A549 (cell line): ENCODE measurements around the gene TOMM6. TPM values are rescaled to one million over a fixed set of nuclear protein-coding genes. Genes with fewer than 3 reads are reported as not detected.

Source experiments
- ATAC-seq, 2 experiments: fragments of 200-7000 bp in 1 of 2; fragments of >200 bp in 1 of 2; cut with Nextera tagmentation in 1 of 2; cut with Tn5 transposase in 1 of 2; 3 replicates each; pipeline versions ENCODE4 v1.8.0 to v1.9.1; 2018 to 2020; ENCODE audit warnings: mild to moderate bottlenecking in 1 of 2, moderate library complexity in 1 of 2
- CTCF ChIA-PET: fragments of 300-600 bp; sonication (Branson Sonifier 250); formaldehyde crosslinking; extraction: SDS; loops from one replicate; lab custom pipeline; 2021; ENCODE audit warnings: antibody characterized with exemption, inconsistent platforms; lab: Yijun Ruan, JAX
- POLR2A ChIA-PET: fragments of 350-600 bp; formaldehyde crosslinking; extraction: SDS; loops from one replicate; lab custom pipeline; 2021; ENCODE audit warnings: antibody characterized with exemption, inconsistent platforms; lab: Yijun Ruan, JAX
- DNase-seq, 2 experiments: peaks; one replicate each; pipeline versions ENCODE4 v3.0.0 to v3.0.0-alpha.2; 2011 to 2016; ENCODE audit warnings: low read depth in 1 of 2, low spot score in 1 of 2
- FAIRE-seq: peaks from 2 replicates; lab custom pipeline; 2011; peaks lifted over from hg19 to GRCh38; lab: Jason Lieb, UNC
- H3K27ac ChIP-seq, 2 experiments: fragments of >200 bp; sonication (Bioruptor Twin); formaldehyde crosslinking; 3 replicates each; pipeline ENCODE4 v1.5.1; 2016 to 2017
- H3K4me1 ChIP-seq: fragments of >200 bp; sonication (Bioruptor Twin); formaldehyde crosslinking; 3 replicates; pipeline ENCODE4 v1.6.1; 2016
- H3K4me2 ChIP-seq: fragments of >200 bp; sonication (Bioruptor Twin); formaldehyde crosslinking; 3 replicates; pipeline ENCODE4 v1.6.1; 2016
- H3K4me3 ChIP-seq: fragments of >200 bp; sonication (Bioruptor Twin); formaldehyde crosslinking; 3 replicates; pipeline ENCODE4 v1.5.1; 2016
- H3K9me3 ChIP-seq: fragments of >200 bp; sonication (Bioruptor Twin); formaldehyde crosslinking; 3 replicates; pipeline ENCODE4 v1.6.1; 2016
- BHLHE40 ChIP-seq: IDR thresholded peaks from 2 replicates; pipeline ENCODE4 v1.6.1; 2012; ENCODE audit warnings: low read depth, low read length, inconsistent platforms
- EP300 ChIP-seq, 2 experiments: fragments of >200 bp; sonication (Bioruptor Twin); formaldehyde crosslinking; IDR thresholded peaks; 2 replicates in 1 of 2; 3 replicates in 1 of 2; pipeline ENCODE4 v1.6.1; 2016 to 2017
- FOSL2 ChIP-seq, 2 experiments: fragments of 450-650 bp in 1 of 2; fragments of >200 bp in 1 of 2; sonication (Bioruptor Twin) in 1 of 2; formaldehyde crosslinking; IDR thresholded peaks; 2 replicates each; pipeline versions ENCODE4 v1.5.0 to v1.6.1; 2016 to 2020; ENCODE audit warnings: mild to moderate bottlenecking in 1 of 2, moderate library complexity in 1 of 2
- HDAC2 ChIP-seq: fragments of 200-600 bp; sonication (generic); IDR thresholded peaks from 2 replicates; pipeline ENCODE4 v1.6.1; 2016
- HMGXB4 ChIP-seq: fragments of 250-450 bp; sonication (Bioruptor Pico); IDR thresholded peaks from 2 replicates; pipeline ENCODE4 v1.5.0; 2021; ENCODE audit warnings: mild to moderate bottlenecking, moderate library complexity, borderline replicate concordance
- HOXA7 ChIP-seq: fragments of 250-450 bp; sonication (Bioruptor Pico); IDR thresholded peaks from 2 replicates; pipeline ENCODE4 v1.5.0; 2020; ENCODE audit warnings: mild to moderate bottlenecking, moderate library complexity
- JUN ChIP-seq, 2 experiments: fragments of >200 bp; sonication (Bioruptor Twin); formaldehyde crosslinking; IDR thresholded peaks; 2 replicates in 1 of 2; 3 replicates in 1 of 2; pipeline ENCODE4 v1.6.1; 2016 to 2017
- MAFK ChIP-seq: fragments of 450-650 bp; IDR thresholded peaks from 2 replicates; pipeline ENCODE4 v1.6.1; 2014; ENCODE audit not compliant: partially characterized antibody
- MAZ ChIP-seq: fragments of 150-350 bp; IDR thresholded peaks from 2 replicates; pipeline ENCODE4 v1.6.1; 2014; ENCODE audit warnings: antibody characterized with exemption, low read depth, low read length, borderline replicate concordance
- PBX3 ChIP-seq: IDR thresholded peaks from 2 replicates; pipeline ENCODE4 v1.6.1; 2012
- PHF8 ChIP-seq: fragments of 200-600 bp; sonication (generic); IDR thresholded peaks from 2 replicates; pipeline ENCODE4 v1.6.1; 2016; ENCODE audit warnings: low read depth, mild to moderate bottlenecking, antibody characterized with exemption, moderate library complexity, borderline replicate concordance
- POLR2A ChIP-seq: IDR thresholded peaks from 2 replicates; pipeline ENCODE4 v1.6.1; 2012; ENCODE audit warnings: mild to moderate bottlenecking, low read length
- RCOR1 ChIP-seq: fragments of 150-350 bp; IDR thresholded peaks from 2 replicates; pipeline ENCODE4 v1.6.1; 2014; ENCODE audit warnings: antibody characterized with exemption, low read length, low read depth
- REST ChIP-seq: fragments of 200-600 bp; sonication (generic); IDR thresholded peaks from 2 replicates; pipeline ENCODE4 v1.6.1; 2016; ENCODE audit warnings: antibody characterized with exemption, mild to moderate bottlenecking, moderate library complexity
- RNF2 ChIP-seq: fragments of 200-600 bp; sonication (generic); IDR thresholded peaks from 2 replicates; pipeline ENCODE4 v1.6.1; 2016; ENCODE audit warnings: low read depth, mild to moderate bottlenecking, antibody characterized with exemption, moderate library complexity, borderline replicate concordance
- SREBF2 ChIP-seq: fragments of 450-650 bp; IDR thresholded peaks from 2 replicates; pipeline ENCODE4 v1.6.1; 2014; ENCODE audit warnings: mild to moderate bottlenecking, moderate library complexity
- TP53 ChIP-seq: fragments of 250-450 bp; sonication (Bioruptor Pico); IDR thresholded peaks from 2 replicates; pipeline ENCODE4 v1.5.0; 2021; ENCODE audit warnings: mild to moderate bottlenecking, moderate library complexity
- ZC3H11A ChIP-seq: fragments of 450-650 bp; IDR thresholded peaks from 2 replicates; pipeline ENCODE4 v1.6.1; 2014; ENCODE audit warnings: antibody characterized with exemption, mild to moderate bottlenecking
- WGBS: methylation state at CpG from one replicate; pipeline ENCODE4 v1.1.6; 2017; ENCODE audit errors: missing lambda C conversion rate; 5-methylcytosine and 5-hydroxymethylcytosine counted together
- polyA plus RNA-seq, 4 experiments: library from polyadenylated mRNA; depleted of rRNA in 3 of 4; stranded (reverse); fragments of >200 nt; fragmentation: RNase III in 1 of 4; extraction: RNeasy Plus Mini Kit Qiagen cat#74134 plus additional on column Dnase treatment in 1 of 4; gene quantifications; 2 replicates in 3 of 4; 3 replicates in 1 of 4; pipeline ENCODE4 v1.2.3, GENCODE V29; 2011 to 2017
- TF ChIP-seq, protein P1 (sequence below): fragments of 150-350 bp; IDR thresholded peaks from 2 replicates; pipeline ENCODE4 v1.6.1; 2014; ENCODE audit warnings: low read depth, mild to moderate bottlenecking, low read length
- TF ChIP-seq, protein P2 (sequence below): IDR thresholded peaks from 2 replicates; pipeline ENCODE4 v1.6.1; 2012; ENCODE audit warnings: low read depth, borderline replicate concordance

TOMM6 gene
- polyA plus RNA-seq, 2 of the 4 experiments (the other 2 are of a cell fraction) = 217 to 254 TPM

DNA sequence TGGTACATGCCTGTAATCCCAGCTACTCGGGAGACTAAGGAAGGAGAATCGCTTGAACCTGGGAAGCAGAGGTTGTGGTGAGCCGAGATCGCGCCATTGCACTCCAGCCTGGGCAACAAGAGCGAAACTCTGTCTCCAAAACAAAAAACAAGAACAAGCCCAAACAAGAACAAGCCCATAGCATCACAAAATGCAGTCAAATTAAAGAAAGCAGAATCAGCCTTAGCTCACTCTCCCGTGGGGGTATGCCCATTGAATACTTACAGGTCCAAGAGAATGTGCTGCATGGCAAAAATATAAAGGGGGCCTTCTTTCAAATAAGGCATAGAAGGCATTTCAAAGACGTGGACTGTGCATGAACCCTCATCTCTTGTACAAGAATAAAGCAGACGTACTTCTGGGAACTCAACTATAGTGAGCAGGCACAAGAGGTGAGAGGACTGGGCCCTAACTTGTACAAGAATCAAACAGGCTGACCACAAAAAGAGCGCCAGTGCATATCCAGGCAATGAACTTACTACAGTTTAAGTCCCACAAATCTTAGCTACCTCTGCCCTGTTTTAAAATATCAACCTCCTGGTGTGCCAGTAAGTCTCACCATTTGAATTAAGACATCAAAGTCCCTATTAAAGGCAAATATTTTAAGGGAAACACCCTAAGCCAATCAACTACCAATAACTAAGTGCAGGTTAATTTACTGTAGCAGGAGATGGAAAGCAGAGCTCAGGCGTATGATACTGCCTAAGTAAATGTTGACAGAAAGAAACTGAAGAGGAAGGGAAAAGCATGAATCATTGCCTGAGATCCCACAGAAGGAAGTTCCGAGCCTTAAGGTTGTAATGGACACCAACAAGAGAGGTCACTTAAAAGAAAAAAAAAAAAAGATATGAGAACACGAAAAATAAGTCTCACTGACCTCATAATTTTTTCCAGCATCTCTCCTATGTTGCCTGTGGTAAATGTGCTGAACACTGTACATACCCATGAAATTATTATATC is 37.4 kb downstream of the TOMM6 start (continued):
- no peak for TF ChIP-seq REST

- WGBS = 96% methylated on average over 2 of the region's 2 CpGs
- POLR2A ChIA-PET = no interaction called here
These were observed 39.0 kb downstream of the TOMM6 start for GRCh38 chr6:41826343-41827022.

More at GRCh38 chr6:41826343-41827022, 39.0 kb downstream of the TOMM6 start:
- DNase-seq (no peak), FAIRE-seq (no peak), ATAC-seq (no peak)
- TF ChIP-seq JUN (IDR thresholded peaks at IDR 0.05) = no peak
- TF ChIP-seq MAFK = no peak
- no peak for TF ChIP-seq REST
- no peak for TF ChIP-seq HOXA7
- TF ChIP-seq RNF2 = no peak
- no peak for TF ChIP-seq ZC3H11A
- TF ChIP-seq TP53 (CRISPR knock-in tag) = no peak
- no peak for TF ChIP-seq PBX3
- TF ChIP-seq PHF8 = no peak
- no peak for TF ChIP-seq BHLHE40
- no peak for TF ChIP-seq FOSL2 (IDR thresholded peaks at IDR 0.05)
- no peak for TF ChIP-seq FOSL2 (CRISPR knock-in tag; IDR thresholded peaks at IDR 0.05)
- no peak for TF ChIP-seq EP300 (IDR thresholded peaks at IDR 0.05)
- TF ChIP-seq, protein P1, sequence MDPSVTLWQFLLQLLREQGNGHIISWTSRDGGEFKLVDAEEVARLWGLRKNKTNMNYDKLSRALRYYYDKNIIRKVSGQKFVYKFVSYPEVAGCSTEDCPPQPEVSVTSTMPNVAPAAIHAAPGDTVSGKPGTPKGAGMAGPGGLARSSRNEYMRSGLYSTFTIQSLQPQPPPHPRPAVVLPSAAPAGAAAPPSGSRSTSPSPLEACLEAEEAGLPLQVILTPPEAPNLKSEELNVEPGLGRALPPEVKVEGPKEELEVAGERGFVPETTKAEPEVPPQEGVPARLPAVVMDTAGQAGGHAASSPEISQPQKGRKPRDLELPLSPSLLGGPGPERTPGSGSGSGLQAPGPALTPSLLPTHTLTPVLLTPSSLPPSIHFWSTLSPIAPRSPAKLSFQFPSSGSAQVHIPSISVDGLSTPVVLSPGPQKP = no peak
- TF ChIP-seq SREBF2 = no peak
- TF ChIP-seq, protein P2, sequence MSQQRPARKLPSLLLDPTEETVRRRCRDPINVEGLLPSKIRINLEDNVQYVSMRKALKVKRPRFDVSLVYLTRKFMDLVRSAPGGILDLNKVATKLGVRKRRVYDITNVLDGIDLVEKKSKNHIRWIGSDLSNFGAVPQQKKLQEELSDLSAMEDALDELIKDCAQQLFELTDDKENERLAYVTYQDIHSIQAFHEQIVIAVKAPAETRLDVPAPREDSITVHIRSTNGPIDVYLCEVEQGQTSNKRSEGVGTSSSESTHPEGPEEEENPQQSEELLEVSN = no peak
- TF ChIP-seq HDAC2 = no peak
- TF ChIP-seq POLR2A = no peak
- TF ChIP-seq MAZ = no peak
- no peak for TF ChIP-seq HMGXB4 (CRISPR knock-in tag)
- TF ChIP-seq RCOR1 = no peak
- H3K27ac ChIP-seq = no peak overlapping the region
- CTCF ChIA-PET = interaction anchor here (0.6 to 2.6 kb wide), 2 partner anchors 25 to 225 kb away, joined by 3 to 10 read pairs; no protein-coding TSS in a partner anchor
- no peaks in the 10 kb centered on the region for H3K9me3 ChIP-seq
- no peak overlapping the region for H3K4me3 ChIP-seq
- H3K4me1 ChIP-seq = peaks cover 16% of the 10 kb centered on the region
- no peak overlapping the region for H3K4me2 ChIP-seq
